HG03159 (cell line): ENCODE results near the gene PARD3B.

ENCODE experiments used
- ATAC-seq: cut with Tn5 transposase; IDR thresholded peaks from one replicate; pipeline ENCODE4 v1.9.1; 2021; ENCODE audit warnings: mild to moderate bottlenecking, moderate library complexity; ENCODE audit not compliant: unreplicated experiment

The PARD3B gene

GRCh38 chr2:204827701-204828590 lies 282.7 kb downstream of the PARD3B start:
- no peak for ATAC-seq

GRCh38 chr2:204834716-204835384 lies 289.6 kb downstream of the PARD3B start:
- ATAC-seq, result no peak

GRCh38 chr2:204835786-204836185 lies 290.5 kb downstream of the PARD3B start:
- ATAC-seq, result no peak

GRCh38 chr2:204840504-204840903 lies 295.2 kb downstream of the PARD3B start:
- ATAC-seq, result no peak

GRCh38 chr2:204842068-204842467 lies 296.8 kb downstream of the PARD3B start:
- no peak for ATAC-seq

- ATAC-seq, result no peak
These were observed 297.6 kb downstream of the PARD3B start for GRCh38 chr2:204842661-204843485.

GRCh38 chr2:204846471-204846870 lies 301.2 kb downstream of the PARD3B start:
- ATAC-seq, result no peak

GRCh38 chr2:204849892-204850291 lies 304.6 kb downstream of the PARD3B start:
- ATAC-seq, result no peak

GRCh38 chr2:204850581-204850980 lies 305.3 kb downstream of the PARD3B start:
- ATAC-seq, result no peak

GRCh38 chr2:204853905-204854304 lies 308.6 kb downstream of the PARD3B start:
- no peak for ATAC-seq

- no peak for ATAC-seq
These were observed 315.0 kb downstream of the PARD3B start for GRCh38 chr2:204860274-204860673.

GRCh38 chr2:204862809-204863208 lies 317.5 kb downstream of the PARD3B start:
- ATAC-seq, result no peak

GRCh38 chr2:204863336-204863735 lies 318.1 kb downstream of the PARD3B start:
- ATAC-seq, result no peak

- no peak for ATAC-seq
These were observed 324.0 kb downstream of the PARD3B start for GRCh38 chr2:204869132-204869823.

- ATAC-seq, result no peak
These were observed 324.8 kb downstream of the PARD3B start for GRCh38 chr2:204870053-204870452.

GRCh38 chr2:204871231-204871953 lies 326.1 kb downstream of the PARD3B start:
- ATAC-seq, result no peak

- ATAC-seq, result no peak
These were observed 331.0 kb downstream of the PARD3B start for GRCh38 chr2:204876311-204876710.

- no peak for ATAC-seq
These were observed 332.4 kb downstream of the PARD3B start for GRCh38 chr2:204877691-204878090.

GRCh38 chr2:204880928-204881327 lies 335.7 kb downstream of the PARD3B start:
- no peak for ATAC-seq

GRCh38 chr2:204881655-204882054 lies 336.4 kb downstream of the PARD3B start:
- no peak for ATAC-seq
